Heart right ventricle (tissue), 16 donors: ENCODE data around the gene A4GALT. TPM values are rescaled to one million over a fixed set of nuclear protein-coding genes. Genes with fewer than 3 reads are reported as not detected.

Experiments used
- ATAC-seq, 8 donors: fragments of 200-7000 bp; cut with Tn5 transposase; one replicate each; pipeline ENCODE4 v1.9.1; 2020; ENCODE audit warnings: mild to moderate bottlenecking in 8 of 8, moderate library complexity in 8 of 8, moderate number of reproducible peaks in 1 of 8
- DNase-seq, 2 donors: peaks; one replicate each; pipeline ENCODE4 v3.0.0-alpha.2; 2020
- H3K27ac ChIP-seq, 10 donors: fragments of 200-600 bp; sonication (generic) in 2 of 10; one replicate each; pipeline versions ENCODE4 v1.5.0 to v1.8.0; 2020 to 2022; ENCODE audit warnings: mild to moderate bottlenecking in 3 of 10
- H3K27me3 ChIP-seq, 7 donors: fragments of 200-600 bp; one replicate each; pipeline ENCODE4 v1.8.0; 2021 to 2022; ENCODE audit warnings: mild to moderate bottlenecking in 2 of 7
- H3K36me3 ChIP-seq, 9 donors: fragments of 200-600 bp; sonication (generic) in 1 of 9; one replicate each; pipeline versions ENCODE4 v1.5.0 to v1.8.0; 2020 to 2022; ENCODE audit warnings: mild to moderate bottlenecking in 2 of 9
- H3K4me1 ChIP-seq, 9 donors: fragments of 200-600 bp; sonication (generic) in 1 of 9; one replicate each; pipeline versions ENCODE4 v1.5.0 to v1.8.0; 2020 to 2022; ENCODE audit warnings: mild to moderate bottlenecking in 4 of 9
- H3K4me3 ChIP-seq, 10 donors: fragments of 200-600 bp; sonication (generic) in 2 of 10; one replicate each; pipeline versions ENCODE4 v1.5.0 to v1.8.0; 2020 to 2022; ENCODE audit warnings: mild to moderate bottlenecking in 7 of 10, moderate library complexity in 2 of 10
- H3K9me3 ChIP-seq, 11 donors: fragments of 200-600 bp in 10 of 11; sonication (generic) in 2 of 11; one replicate each; pipeline versions ENCODE4 v1.5.0 to v1.8.0; 2013 to 2022; ENCODE audit warnings: mild to moderate bottlenecking in 2 of 11, control low read depth in 1 of 11, moderate library complexity in 1 of 11
- WGBS, 2 donors: extraction: QIAGEN DNeasy Blood & Tissue Kit; methylation state at CpG; one replicate each; pipeline ENCODE4 v1.1.7; 2013; ENCODE audit warnings: inconsistent platforms in 1 of 2; 5-methylcytosine and 5-hydroxymethylcytosine counted together
- intact Hi-C, 10 donors: fragments of 100-400 bp; cut with DNase I; formaldehyde crosslinking; loops; one replicate each; pipeline versions ENCODE4 v1.11.1 to v1.14.2; 2022
- polyA plus RNA-seq, 2 donors: library from polyadenylated mRNA; stranded (reverse); fragments of 200-250 nt; gene quantifications; one replicate each; pipeline ENCODE4 v1.2.3, GENCODE V29; 2013
- total RNA-seq, 10 donors: library from RNA; stranded (reverse); fragmentation: NEBNext Ultra II Directional in 3 of 10; extraction: Animal tissue kit (Norgen Biotek cat#: 25700) in 3 of 10; gene quantifications; one replicate each; pipeline versions ENCODE4 v1.2.1 to v1.2.4, GENCODE V29; 2021 to 2023
- TF ChIP-seq, protein P1 (sequence below), 9 donors: fragments of 200-600 bp; sonication (generic) in 2 of 9; IDR thresholded peaks; one replicate each; pipeline versions ENCODE4 v1.5.0 to v1.8.0; 2021 to 2022; ENCODE audit warnings: antibody characterized with exemption in 9 of 9, mild to moderate bottlenecking in 5 of 9, moderate library complexity in 1 of 9
- donor health status: Arrhythmogenic right ventricular cardiomyopathy.
- donor health status: ischemic (EF 13 %, LVEDD 7.1; RV severe dilation, severe dysfunction).
- donor health status: healthy with polysubstance abuse.
- donor health status: DM: no; HTN: yes; CAD: no.
- donor health status: DM: no; HTN: no; CAD: no.
- donor health status: ischemic (EF 25% LVEDD 6.9; RV normal size, moderate dysfunction).
- donor health status: ischemic (EF 25% LVEDD 5.7; RV mildly dilated, moderate dysfunction).
- donor health status: healthy.
- donor health status: DM: yes; HTN: yes; CAD: no.
- donor health status: Ischemic cardiomyopathy.
- donor health status: ischemic (EF 35%, LVEDD 5.7; RV mildly dilated, moderate dysfunction).
- donor health status: nonischemic (EF 11% LVEDD 7.7; RV severe dilation, severe dysfunction).
- donor health status: DM: yes; HTN: yes; CAD: no.
- donor health status: PGD.
- donor health status: ischemic (EF 29% LVEDD 5.4; RV normal size, mild dysfunction).
- donor health status: nonischemic (EF 23%, LVEDD 6.1; RV moderate dilation, normal function).

A4GALT gene
- total and polyA plus RNA-seq, 12 donors, result 61.4 to 167 (median 87.1) TPM

DNA sequence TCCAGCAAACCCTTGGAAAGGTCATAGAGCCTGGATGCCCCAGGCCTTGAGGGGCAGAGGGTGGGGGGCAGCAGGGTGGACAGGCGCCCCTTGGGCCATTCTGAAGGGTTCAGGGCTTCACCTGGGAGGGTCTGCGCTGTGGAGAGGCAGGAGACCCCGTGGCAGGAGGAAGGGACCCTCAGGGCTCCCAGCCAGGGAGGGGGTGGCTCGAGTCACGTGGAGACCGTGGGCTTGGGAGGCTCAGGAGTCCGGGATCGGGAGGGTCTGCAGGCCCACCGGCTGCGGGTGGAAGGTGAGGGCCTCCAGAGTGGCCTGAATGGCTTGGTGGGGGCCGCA lies 48.5 kb upstream of the A4GALT start:
- Histone ChIP-seq H3K4me1 (peaks cover 3 to 29% (median 19%) of the 10 kb centered on the region in 9 donors), H3K9me3 (no peaks in the 10 kb centered on the region), H3K27me3 (no peaks in the 10 kb centered on the region), H3K36me3 (no peaks in the 10 kb centered on the region), H3K27ac (no peak overlapping the region), H3K4me3 (no peak overlapping the region)
- ATAC-seq (peak in 4 of 8 donors; percentile 2 to 19 (median 6)), DNase-seq (no peak)
- 93 to 94% methylated on average over 11 of the region's 11 CpGs for WGBS, 2 donors
- TF ChIP-seq, protein P1, sequence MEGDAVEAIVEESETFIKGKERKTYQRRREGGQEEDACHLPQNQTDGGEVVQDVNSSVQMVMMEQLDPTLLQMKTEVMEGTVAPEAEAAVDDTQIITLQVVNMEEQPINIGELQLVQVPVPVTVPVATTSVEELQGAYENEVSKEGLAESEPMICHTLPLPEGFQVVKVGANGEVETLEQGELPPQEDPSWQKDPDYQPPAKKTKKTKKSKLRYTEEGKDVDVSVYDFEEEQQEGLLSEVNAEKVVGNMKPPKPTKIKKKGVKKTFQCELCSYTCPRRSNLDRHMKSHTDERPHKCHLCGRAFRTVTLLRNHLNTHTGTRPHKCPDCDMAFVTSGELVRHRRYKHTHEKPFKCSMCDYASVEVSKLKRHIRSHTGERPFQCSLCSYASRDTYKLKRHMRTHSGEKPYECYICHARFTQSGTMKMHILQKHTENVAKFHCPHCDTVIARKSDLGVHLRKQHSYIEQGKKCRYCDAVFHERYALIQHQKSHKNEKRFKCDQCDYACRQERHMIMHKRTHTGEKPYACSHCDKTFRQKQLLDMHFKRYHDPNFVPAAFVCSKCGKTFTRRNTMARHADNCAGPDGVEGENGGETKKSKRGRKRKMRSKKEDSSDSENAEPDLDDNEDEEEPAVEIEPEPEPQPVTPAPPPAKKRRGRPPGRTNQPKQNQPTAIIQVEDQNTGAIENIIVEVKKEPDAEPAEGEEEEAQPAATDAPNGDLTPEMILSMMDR (IDR thresholded peaks at IDR 0.05), result no peak
- intact Hi-C loops, result no loop called here

GRCh38 chr22:42768385-42769035 lies 47.8 kb upstream of the A4GALT start:
- Histone ChIP-seq H3K27ac (no peak overlapping the region), H3K36me3 (no peaks in the 10 kb centered on the region), H3K27me3 (no peaks in the 10 kb centered on the region), H3K4me3 (no peak overlapping the region), H3K9me3 (no peaks in the 10 kb centered on the region), H3K4me1 (peaks cover 3 to 29% (median 17%) of the 10 kb centered on the region in 9 donors)
- WGBS, 2 donors, result 91 to 93% methylated on average over 22 of the region's 22 CpGs
- TF ChIP-seq, protein P1 (IDR thresholded peaks at IDR 0.05), result no peak
- intact Hi-C loops, result no loop called here
- DNase-seq, result no peak
- no peak for ATAC-seq

DNA sequence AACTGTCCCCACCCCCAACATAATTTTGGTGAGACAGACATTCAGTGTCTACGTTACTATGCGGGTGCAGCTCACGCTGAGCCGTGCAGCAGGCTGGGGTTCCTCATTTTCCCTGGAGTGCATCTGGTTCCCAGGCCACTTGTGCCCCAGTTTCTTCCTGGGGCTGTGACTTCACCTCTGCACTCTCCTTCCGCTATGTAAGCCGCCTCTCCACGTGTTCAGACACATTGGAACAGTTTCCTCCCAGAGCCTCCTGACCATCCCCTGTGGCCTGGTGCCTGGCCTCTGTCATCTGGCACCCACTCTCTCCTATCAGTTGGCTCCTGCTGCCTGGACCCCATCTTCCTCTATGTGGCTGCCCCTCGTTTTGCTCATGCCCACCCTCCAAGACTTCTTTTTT lies 46.2 kb upstream of the A4GALT start:
- intact Hi-C loops, result no loop called here
- Histone ChIP-seq H3K4me3 (no peak overlapping the region), H3K4me1 (peaks cover 3 to 21% (median 10%) of the 10 kb centered on the region in 9 donors), H3K27ac (no peak overlapping the region), H3K27me3 (no peaks in the 10 kb centered on the region), H3K9me3 (no peaks in the 10 kb centered on the region), H3K36me3 (no peaks in the 10 kb centered on the region)
- TF ChIP-seq, protein P1 (IDR thresholded peaks at IDR 0.05), result no peak
- WGBS, 2 donors, result 55 to 69% methylated on average over 8 of the region's 8 CpGs
- ATAC-seq, result peak in 5 of 8 donors; percentile 33 to 67 (median 61)
- peak in 1 of 2 donors; percentile 58 for DNase-seq

GRCh38 chr22:42764895-42765363 lies 44.3 kb upstream of the A4GALT start:
- no peak for ATAC-seq
- intact Hi-C loops, result no loop called here
- H3K9me3 ChIP-seq, result no peaks in the 10 kb centered on the region
- no peaks in the 10 kb centered on the region for H3K27me3 ChIP-seq
- DNase-seq, result no peak
- no peak overlapping the region for H3K27ac ChIP-seq
- no peaks in the 10 kb centered on the region for H3K36me3 ChIP-seq
- peaks cover 3 to 15% (median 7%) of the 10 kb centered on the region in 9 donors for H3K4me1 ChIP-seq
- H3K4me3 ChIP-seq, result no peak overlapping the region
- TF ChIP-seq, protein P1 (IDR thresholded peaks at IDR 0.05), result no peak
- 82 to 84% methylated on average over 11 of the region's 11 CpGs for WGBS, 2 donors
